CD4-positive, alpha-beta T cell (primary cell): ENCODE data around the gene ZNF516. TPM values are rescaled to one million over a fixed set of nuclear protein-coding genes. Genes with fewer than 3 reads are reported as not detected.

ENCODE experiments used
- ATAC-seq: fragments of 200-7000 bp; cut with Tn5 transposase; one replicate; pipeline ENCODE4 v1.10.0; 2022; ENCODE audit warnings: mild to moderate bottlenecking; ENCODE audit not compliant: poor library complexity
- CTCF ChIA-PET: fragments of 350-600 bp; sonication (Branson Sonifier 250); formaldehyde crosslinking; loops from one replicate; lab custom pipeline; 2021; ENCODE audit warnings: antibody characterized with exemption, inconsistent platforms; lab: Charles Lee
- POLR2A ChIA-PET: fragments of 350-600 bp; sonication (Branson Sonifier 250); formaldehyde crosslinking; loops from one replicate; lab custom pipeline; 2021; ENCODE audit warnings: antibody characterized with exemption, inconsistent platforms; lab: Charles Lee
- DNase-seq, 14 experiments: peaks; one replicate each; pipeline ENCODE4 v3.0.0-alpha.2; 2013 to 2020; ENCODE audit warnings: mixed read lengths in 2 of 14
- H3K27ac ChIP-seq, 2 donors: one replicate each; pipeline versions ENCODE4 v1.5.1 to v1.7.0; 2013; ENCODE audit warnings: low read length in 2 of 2, low read depth in 1 of 2, mild to moderate bottlenecking in 1 of 2
- H3K27me3 ChIP-seq, 2 experiments: 1 replicate in 1 of 2; 2 replicates in 1 of 2; pipeline versions ENCODE4 v1.6.1 to v1.7.0; 2013; ENCODE audit warnings: low read length in 2 of 2, control low read depth in 1 of 2, mild to moderate bottlenecking in 1 of 2, moderate library complexity in 1 of 2; ENCODE audit not compliant: insufficient read depth in 2 of 2, control insufficient read depth in 1 of 2
- H3K36me3 ChIP-seq: one replicate; pipeline ENCODE4 v1.6.1; 2013; ENCODE audit warnings: low read length, control low read depth; ENCODE audit not compliant: insufficient read depth
- H3K4me1 ChIP-seq: one replicate; pipeline ENCODE4 v1.6.1; 2013; ENCODE audit warnings: low read length, control low read depth; ENCODE audit not compliant: insufficient read depth
- H3K4me3 ChIP-seq: one replicate; pipeline ENCODE4 v1.5.1; 2013; ENCODE audit warnings: mild to moderate bottlenecking, low read length, moderate library complexity
- H3K9me3 ChIP-seq, 2 experiments: 1 replicate in 1 of 2; 2 replicates in 1 of 2; pipeline versions ENCODE4 v1.6.1 to v1.7.0; 2013; ENCODE audit warnings: low read length in 2 of 2, mild to moderate bottlenecking in 2 of 2, control low read depth in 1 of 2, moderate library complexity in 1 of 2; ENCODE audit not compliant: control insufficient read depth in 1 of 2, insufficient read depth in 1 of 2
- H3K27ac Mint-ChIP-seq: one replicate; pipeline ENCODE4 v1.8.0; 2020; ENCODE audit warnings: mixed read lengths
- H3K27me3 Mint-ChIP-seq: one replicate; pipeline ENCODE4 v1.8.0; 2021; ENCODE audit warnings: mixed read lengths
- H3K36me3 Mint-ChIP-seq: one replicate; pipeline ENCODE4 v1.8.0; 2021; ENCODE audit warnings: low read depth, mixed read lengths
- H3K4me1 Mint-ChIP-seq: one replicate; pipeline ENCODE4 v1.8.0; 2021; ENCODE audit warnings: low read depth, mixed read lengths
- H3K4me3 Mint-ChIP-seq: one replicate; pipeline ENCODE4 v1.8.0; 2020; ENCODE audit warnings: mild to moderate bottlenecking, mixed read lengths
- H3K9me3 Mint-ChIP-seq: one replicate; pipeline ENCODE4 v1.8.0; 2020; ENCODE audit warnings: mixed read lengths
- intact Hi-C, 2 experiments: fragments of 100-400 bp; cut with DNase I in 1 of 2; cut with micrococcal nuclease in 1 of 2; formaldehyde crosslinking; loops; one replicate each; pipeline versions ENCODE4 v1.15.1 to v1.9.0; 2023 to 2025; cut with DNase I, micrococcal nuclease
- total RNA-seq, 174 experiments: library from RNA in 2 of 174; stranded (reverse) in 2 of 174; gene quantifications; one replicate each; pipeline ENCODE4 v1.2.3 and lab custom pipeline; 2021 to 2026
- TF ChIP-seq, protein P1 (sequence below): fragments of 200-600 bp; IDR thresholded peaks from one replicate; pipeline ENCODE4 v1.8.0; 2022; ENCODE audit warnings: antibody characterized with exemption, mild to moderate bottlenecking

The ZNF516 gene
- total RNA-seq, 2 experiments from 2014 or later: 22.4 to 29.3 TPM

GRCh38 chr18:76314015-76314414 lies 181.0 kb downstream of the ZNF516 start:
- Histone ChIP-seq H3K27me3 (no peaks in the 10 kb centered on the region), H3K9me3 (no peaks in the 10 kb centered on the region), H3K36me3 (no peaks in the 10 kb centered on the region), H3K27ac (no peak overlapping the region), H3K4me1 (no peaks in the 10 kb centered on the region), H3K4me3 (no peak overlapping the region)
- TF ChIP-seq, protein P1, sequence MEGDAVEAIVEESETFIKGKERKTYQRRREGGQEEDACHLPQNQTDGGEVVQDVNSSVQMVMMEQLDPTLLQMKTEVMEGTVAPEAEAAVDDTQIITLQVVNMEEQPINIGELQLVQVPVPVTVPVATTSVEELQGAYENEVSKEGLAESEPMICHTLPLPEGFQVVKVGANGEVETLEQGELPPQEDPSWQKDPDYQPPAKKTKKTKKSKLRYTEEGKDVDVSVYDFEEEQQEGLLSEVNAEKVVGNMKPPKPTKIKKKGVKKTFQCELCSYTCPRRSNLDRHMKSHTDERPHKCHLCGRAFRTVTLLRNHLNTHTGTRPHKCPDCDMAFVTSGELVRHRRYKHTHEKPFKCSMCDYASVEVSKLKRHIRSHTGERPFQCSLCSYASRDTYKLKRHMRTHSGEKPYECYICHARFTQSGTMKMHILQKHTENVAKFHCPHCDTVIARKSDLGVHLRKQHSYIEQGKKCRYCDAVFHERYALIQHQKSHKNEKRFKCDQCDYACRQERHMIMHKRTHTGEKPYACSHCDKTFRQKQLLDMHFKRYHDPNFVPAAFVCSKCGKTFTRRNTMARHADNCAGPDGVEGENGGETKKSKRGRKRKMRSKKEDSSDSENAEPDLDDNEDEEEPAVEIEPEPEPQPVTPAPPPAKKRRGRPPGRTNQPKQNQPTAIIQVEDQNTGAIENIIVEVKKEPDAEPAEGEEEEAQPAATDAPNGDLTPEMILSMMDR: no peak
- no peak overlapping the region for H3K27ac Mint-ChIP-seq
- ChIA-PET CTCF (no interaction called here), POLR2A (no interaction called here)
- DNase-seq: no peak
- ATAC-seq: no peak
- H3K4me3 Mint-ChIP-seq: no peak overlapping the region
- H3K9me3 Mint-ChIP-seq: no peaks in the 10 kb centered on the region
- intact Hi-C loops: no loop called here
- H3K36me3 Mint-ChIP-seq: no peaks in the 10 kb centered on the region
- peaks cover 9% of the 10 kb centered on the region for H3K27me3 Mint-ChIP-seq
- no peaks in the 10 kb centered on the region for H3K4me1 Mint-ChIP-seq
